OCI-LY1 (cell line): ENCODE data around the gene TF.

ENCODE experiments used
- H2AFZ ChIP-seq: fragments of 200-600 bp; sonication (generic), shearing (Covaris generic); 2 replicates; pipeline ENCODE4 v1.6.0; 2014; ENCODE audit warnings: antibody characterized with exemption, mild to moderate bottlenecking, low read length
- H3F3A ChIP-seq: fragments of 200-600 bp; sonication (generic), shearing (Covaris generic); 2 replicates; pipeline ENCODE4 v1.6.0; 2014; ENCODE audit warnings: mild to moderate bottlenecking, antibody characterized with exemption, low read length, moderate library complexity; ENCODE audit not compliant: insufficient read depth
- H3K27ac ChIP-seq: fragments of 200-600 bp; sonication (generic); 2 replicates; pipeline ENCODE4 v1.5.1; 2014; ENCODE audit warnings: low read length, mixed run types, mild to moderate bottlenecking, low read depth; ENCODE audit not compliant: poor library complexity, severe bottlenecking
- H3K27me3 ChIP-seq: fragments of 200-600 bp; sonication (generic); 2 replicates; pipeline ENCODE4 v1.6.0; 2014; ENCODE audit warnings: antibody characterized with exemption, mild to moderate bottlenecking, low read length, moderate library complexity; ENCODE audit not compliant: insufficient read depth
- H3K36me3 ChIP-seq: fragments of 200-600 bp; sonication (generic); 2 replicates; pipeline ENCODE4 v1.6.1; 2014; ENCODE audit warnings: mild to moderate bottlenecking, antibody characterized with exemption, low read length, moderate library complexity, mixed read lengths; ENCODE audit not compliant: insufficient read depth
- H3K4me1 ChIP-seq: fragments of 200-600 bp; sonication (generic); 2 replicates; pipeline ENCODE4 v1.5.1; 2014; ENCODE audit warnings: mild to moderate bottlenecking, low read length, moderate library complexity; ENCODE audit not compliant: insufficient read depth, severe bottlenecking
- H3K4me2 ChIP-seq: fragments of 200-600 bp; sonication (generic), shearing (Covaris generic); 2 replicates; pipeline ENCODE4 v1.6.1; 2014; ENCODE audit warnings: low read length
- H3K4me3 ChIP-seq: fragments of 200-600 bp; sonication (generic); 2 replicates; pipeline ENCODE4 v1.5.1; 2014; ENCODE audit warnings: low read length, low read depth, mild to moderate bottlenecking, mixed read lengths; ENCODE audit not compliant: poor library complexity, severe bottlenecking
- H3K79me2 ChIP-seq: fragments of 200-600 bp; shearing (Covaris generic); 2 replicates; pipeline ENCODE4 v1.6.1; 2016; ENCODE audit warnings: mixed run types, low read length, mixed read lengths; ENCODE audit not compliant: insufficient read depth
- H3K9ac ChIP-seq: fragments of 200-600 bp; sonication (generic), shearing (Covaris generic); 2 replicates; pipeline ENCODE4 v1.6.1; 2014; ENCODE audit warnings: mild to moderate bottlenecking, low read length, mixed read lengths
- H3K9me2 ChIP-seq: fragments of 200-600 bp; sonication (generic), shearing (Covaris generic); 2 replicates; pipeline ENCODE4 v1.6.1; 2014; ENCODE audit warnings: low read depth, mild to moderate bottlenecking, low read length, mixed read lengths
- H3K9me3 ChIP-seq: fragments of 200-600 bp; shearing (Covaris generic); 2 replicates; pipeline ENCODE4 v1.6.1; 2014; ENCODE audit warnings: low read length, mixed read lengths
- H4K20me1 ChIP-seq: fragments of 200-600 bp; sonication (generic), shearing (Covaris generic); 2 replicates; pipeline ENCODE4 v1.6.0; 2016; ENCODE audit warnings: mild to moderate bottlenecking, low read length; ENCODE audit not compliant: insufficient read depth
- CTCF ChIP-seq: fragments of 200-600 bp; sonication (generic), shearing (Covaris generic); IDR thresholded peaks from 2 replicates; pipeline ENCODE4 v1.5.1; 2017; ENCODE audit warnings: mild to moderate bottlenecking, antibody characterized with exemption, low read length, moderate library complexity, mixed read lengths
- EZH2 ChIP-seq: fragments of 200-600 bp; sonication (generic), shearing (Covaris generic); IDR thresholded peaks from 2 replicates; pipeline ENCODE4 v1.8.0; 2017; ENCODE audit warnings: borderline replicate concordance, mixed run types, mild to moderate bottlenecking, antibody characterized with exemption, low read length, moderate library complexity, mixed read lengths

The TF gene

DNA sequence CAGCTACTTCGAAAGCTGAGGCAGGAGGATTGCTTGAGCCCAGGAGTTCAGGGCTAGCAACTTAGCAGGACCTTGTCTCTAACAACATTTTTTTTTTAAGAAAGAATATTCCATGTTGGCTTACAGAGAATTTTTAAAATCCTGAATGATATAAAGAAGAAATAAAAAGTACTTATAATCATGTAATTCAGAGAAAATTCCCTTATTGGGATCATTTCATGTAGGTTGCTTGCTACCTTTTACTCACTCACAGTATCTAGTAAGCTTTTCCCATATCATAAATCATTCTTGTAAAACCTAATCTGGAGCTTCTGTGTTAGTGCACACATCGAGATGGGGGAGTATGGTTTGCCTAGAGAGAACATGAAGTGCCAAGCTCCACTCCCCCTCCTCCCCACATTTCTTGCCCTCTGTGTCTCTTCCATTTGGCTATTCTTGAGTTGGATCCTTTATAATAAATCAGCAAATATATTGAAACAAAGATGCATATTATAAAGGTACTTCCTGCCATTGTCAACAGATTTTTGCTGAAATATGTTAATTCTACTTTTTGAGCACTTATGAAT is 13.6 kb downstream of the TF start:
- H3K4me2 ChIP-seq, result no peak overlapping the region
- TF ChIP-seq EZH2, result no peak
- TF ChIP-seq CTCF, result no peak
- no peak overlapping the region for H3K27ac ChIP-seq

GRCh38 chr3:133760916-133761315 is 14.7 kb downstream of the TF start:
- Histone ChIP-seq H3K9me2 (no peaks in the 10 kb centered on the region), H3K36me3 (no peaks in the 10 kb centered on the region), H3K9me3 (no peaks in the 10 kb centered on the region), H3K4me2 (no peak overlapping the region), H3K27me3 (peaks cover 5% of the 10 kb centered on the region; the same call in 1 of the 2 replicates), H3K27ac (no peak overlapping the region), H3K79me2 (no peaks in the 10 kb centered on the region), H3K9ac (no peak overlapping the region), H3K4me1 (no peaks in the 10 kb centered on the region), H2AFZ (no peak overlapping the region), H3K4me3 (no peak overlapping the region), H4K20me1 (no peaks in the 10 kb centered on the region), H3F3A (no peaks in the 10 kb centered on the region)
- TF ChIP-seq CTCF, result no peak
- TF ChIP-seq EZH2, result no peak

More for the DNA sequence above, 13.6 kb downstream of the TF start:
- Histone ChIP-seq H4K20me1 (no peaks in the 10 kb centered on the region), H3F3A (no peaks in the 10 kb centered on the region), H3K36me3 (no peaks in the 10 kb centered on the region), H3K4me3 (no peak overlapping the region), H3K9me2 (no peaks in the 10 kb centered on the region), H3K9ac (no peak overlapping the region), H3K4me1 (no peaks in the 10 kb centered on the region), H3K9me3 (no peaks in the 10 kb centered on the region), H2AFZ (no peak overlapping the region), H3K27me3 (peaks cover 5% of the 10 kb centered on the region; the same call in 1 of the 2 replicates), H3K79me2 (no peaks in the 10 kb centered on the region)

- no peak overlapping the region for H2AFZ ChIP-seq
- H4K20me1 ChIP-seq, result no peaks in the 10 kb centered on the region
- no peaks in the 10 kb centered on the region for H3K9me3 ChIP-seq
- peaks cover under 1% of the 10 kb centered on the region; the same call in 1 of the 2 replicates for H3K27me3 ChIP-seq
- H3K36me3 ChIP-seq, result no peaks in the 10 kb centered on the region
- no peak overlapping the region for H3K4me3 ChIP-seq
- no peaks in the 10 kb centered on the region for H3F3A ChIP-seq
- H3K9me2 ChIP-seq, result no peaks in the 10 kb centered on the region
- no peaks in the 10 kb centered on the region for H3K79me2 ChIP-seq
- H3K4me1 ChIP-seq, result no peaks in the 10 kb centered on the region
- H3K4me2 ChIP-seq, result no peak overlapping the region
- no peak overlapping the region for H3K9ac ChIP-seq
- no peak overlapping the region for H3K27ac ChIP-seq
- TF ChIP-seq CTCF, result no peak
- no peak for TF ChIP-seq EZH2
These were observed 15.7 kb downstream of the TF start for GRCh38 chr3:133761605-133762484.
